Endothelial cell of hepatic sinusoid (primary cell): Measurements from ENCODE around the gene DIAPH3.

Experiments
- in situ Hi-C: cut with HindIII; loops from 2 replicates; pipeline ENCODE4 v1.10.0; 2017; ENCODE audit warnings: low sequenced_read_pairs

DIAPH3 gene

DNA sequence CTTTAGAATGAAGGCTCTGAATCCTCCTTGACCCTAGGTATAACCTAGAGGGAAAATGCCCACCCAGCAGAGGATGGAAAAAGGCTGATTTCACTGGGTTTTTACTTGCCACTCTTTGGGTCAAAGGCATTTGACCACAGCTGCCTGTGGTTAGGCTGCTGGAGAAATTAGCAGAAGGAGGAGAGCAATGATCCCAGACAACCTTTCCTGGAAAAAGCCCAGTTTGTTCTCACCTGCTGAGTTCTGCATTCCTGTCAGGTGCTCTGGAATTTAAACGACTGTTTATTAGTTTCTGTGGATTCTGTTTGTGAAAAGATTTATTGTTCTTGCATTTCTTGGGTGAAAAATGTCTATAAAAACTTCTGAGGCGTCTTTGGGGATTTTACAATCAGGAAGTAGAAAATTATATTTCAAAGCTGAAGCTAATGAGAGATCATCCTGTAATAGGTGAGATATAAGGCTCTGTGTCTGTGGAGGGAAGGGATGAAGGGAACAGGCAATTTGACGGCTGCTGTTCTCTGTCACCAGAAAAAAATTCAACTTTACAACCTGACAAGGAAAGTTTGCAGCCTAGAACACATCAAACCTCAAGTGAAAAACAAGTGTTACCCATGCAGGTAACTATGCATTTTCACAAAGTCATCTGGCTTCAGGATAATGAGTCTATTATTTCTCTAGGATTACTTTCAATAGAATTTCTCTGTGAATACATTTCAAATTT lies 519.7 kb downstream of the DIAPH3 start:
- in situ Hi-C loops: no loop called here

- in situ Hi-C loops: no loop called here
Measured at GRCh38 chr13:59643364-59643841, 520.3 kb downstream of the DIAPH3 start.

- in situ Hi-C loops: no loop called here
Measured at GRCh38 chr13:59641817-59642216, 521.9 kb downstream of the DIAPH3 start.

DNA sequence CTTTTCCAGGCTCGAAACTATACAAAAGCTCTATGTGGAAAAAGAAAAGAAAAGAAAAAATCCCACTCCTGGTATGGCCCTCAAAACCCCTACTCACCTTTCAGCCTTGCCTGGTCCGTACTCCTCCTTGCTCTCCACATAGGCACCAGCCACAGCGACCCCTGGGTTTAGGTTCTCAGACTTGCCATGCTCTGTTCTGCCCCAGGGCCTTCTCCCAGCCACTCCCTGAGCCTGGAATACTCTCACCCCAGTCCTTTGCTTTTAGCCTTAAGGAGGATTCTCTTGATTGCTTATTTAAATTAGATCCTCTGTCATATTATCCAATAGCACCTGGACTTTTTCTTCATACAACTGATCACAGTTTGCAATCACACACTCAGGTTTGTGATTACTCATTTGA lies 522.5 kb downstream of the DIAPH3 start:
- in situ Hi-C loops: no loop called here

- in situ Hi-C loops: no loop called here
Measured at GRCh38 chr13:59638404-59638803, 525.3 kb downstream of the DIAPH3 start.

- in situ Hi-C loops: no loop called here
Measured at GRCh38 chr13:59635589-59635988, 528.1 kb downstream of the DIAPH3 start.

DNA sequence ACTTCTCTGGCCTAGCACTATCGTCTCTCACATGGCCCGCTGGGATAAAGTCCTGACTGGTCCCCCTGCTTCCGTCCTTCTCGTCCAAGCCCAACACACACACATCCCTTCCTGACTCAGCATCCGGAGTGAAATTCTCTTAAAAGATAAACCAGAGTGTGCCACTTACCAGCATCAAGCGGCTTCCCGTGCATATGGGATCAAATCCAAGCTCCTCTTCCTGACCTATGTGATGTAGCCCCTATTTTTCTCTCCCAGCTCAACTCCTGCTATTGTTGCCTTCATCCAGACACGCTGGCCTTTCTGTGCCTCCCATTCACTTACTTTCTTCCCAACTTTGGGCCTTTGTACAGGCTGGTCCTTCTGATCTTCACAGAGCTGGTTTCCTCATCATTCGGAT lies 530.4 kb downstream of the DIAPH3 start:
- in situ Hi-C loops: no loop called here

GRCh38 chr13:59631271-59631670 lies 532.5 kb downstream of the DIAPH3 start:
- in situ Hi-C loops: no loop called here

- in situ Hi-C loops: no loop called here
Measured at GRCh38 chr13:59625111-59625510, 538.6 kb downstream of the DIAPH3 start.

DNA sequence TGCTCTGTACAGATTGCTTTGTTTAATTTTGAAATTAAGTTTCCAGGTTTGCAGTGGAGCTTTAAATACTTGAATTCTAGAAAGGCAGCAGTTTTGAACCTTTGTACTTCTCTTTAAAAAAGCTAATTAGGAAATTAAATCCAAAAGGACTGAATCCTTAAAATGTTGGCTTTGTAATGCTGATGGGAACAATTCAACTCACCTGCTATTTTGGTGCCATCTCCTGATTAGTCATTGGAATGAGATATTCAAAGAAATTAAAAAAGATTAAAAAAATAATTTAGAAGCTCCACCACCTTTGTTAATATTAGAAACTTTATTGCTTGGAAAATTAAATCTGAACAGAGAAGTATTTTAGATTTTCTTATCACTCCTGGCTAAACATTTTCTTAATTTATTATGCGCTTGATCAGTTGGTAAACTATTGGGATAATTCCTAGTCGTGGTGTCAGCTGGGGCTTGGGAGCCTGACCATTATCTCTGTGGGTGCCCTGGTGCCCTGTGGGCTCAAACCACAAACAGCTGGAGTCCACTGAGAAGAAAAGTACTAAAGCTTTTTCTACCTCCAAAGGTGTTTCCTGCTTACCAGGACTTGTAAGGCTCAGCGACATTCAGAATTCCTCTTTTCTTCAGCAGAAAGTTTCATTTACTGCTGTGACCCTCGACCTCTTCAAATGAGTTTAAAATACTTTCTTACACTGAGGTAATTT lies 540.4 kb downstream of the DIAPH3 start:
- in situ Hi-C loops: no loop called here

DNA sequence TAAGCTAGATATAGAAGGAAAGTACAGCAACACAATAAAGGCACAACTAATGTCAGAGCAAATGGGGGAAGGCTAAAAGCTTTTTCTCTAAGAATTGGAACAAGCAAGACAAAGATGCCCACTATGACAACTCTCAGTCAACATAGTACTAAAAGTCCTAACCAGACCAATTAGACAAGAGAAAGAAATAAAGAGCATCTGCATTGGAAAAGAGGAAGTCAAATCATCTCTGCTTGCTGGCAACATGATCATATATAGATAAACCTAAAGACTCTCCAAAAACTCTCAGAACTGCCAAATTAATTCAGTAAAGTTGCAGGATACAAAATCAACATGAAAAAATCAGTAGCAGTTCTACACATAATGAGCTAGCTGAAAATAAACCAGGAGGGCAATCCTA lies 542.0 kb downstream of the DIAPH3 start:
- in situ Hi-C loops: no loop called here
